Endodermal cell (in vitro differentiated cells): Measurements from ENCODE around the gene NOVA2. TPM values are rescaled to one million over a fixed set of nuclear protein-coding genes. Genes with fewer than 3 reads are reported as not detected.

Experiments
- DNase-seq: peaks from one replicate; pipeline ENCODE4 v3.0.0-alpha.2; 2017
- H3K27ac ChIP-seq: 2 replicates; pipeline ENCODE4 v1.5.1; 2013; ENCODE audit warnings: mild to moderate bottlenecking, low read depth, low read length, moderate library complexity
- H3K27me3 ChIP-seq: 2 replicates; pipeline ENCODE4 v1.6.1; 2013; ENCODE audit warnings: mild to moderate bottlenecking, low read length, moderate library complexity; ENCODE audit not compliant: insufficient read depth, control insufficient read depth, poor library complexity, severe bottlenecking
- H3K36me3 ChIP-seq: 2 replicates; pipeline ENCODE4 v1.7.0; 2013; ENCODE audit warnings: mild to moderate bottlenecking, low read length, moderate library complexity; ENCODE audit not compliant: control insufficient read depth, insufficient read depth
- H3K4me1 ChIP-seq: one replicate; pipeline ENCODE4 v1.7.0; 2013; ENCODE audit warnings: low read length; ENCODE audit not compliant: control insufficient read depth, insufficient read depth
- H3K4me3 ChIP-seq: 2 replicates; pipeline ENCODE4 v1.5.1; 2013; ENCODE audit warnings: mild to moderate bottlenecking, low read length, moderate library complexity
- H3K9ac ChIP-seq: 2 replicates; pipeline ENCODE4 v1.6.1; 2013; ENCODE audit warnings: mild to moderate bottlenecking, low read length, moderate library complexity; ENCODE audit not compliant: poor library complexity, severe bottlenecking; ENCODE audit errors: extremely low read depth
- H3K9me3 ChIP-seq: 2 replicates; pipeline ENCODE4 v1.6.1; 2013; ENCODE audit warnings: mild to moderate bottlenecking, low read length, moderate library complexity; ENCODE audit not compliant: control insufficient read depth
- H3K27ac Mint-ChIP-seq: 2 replicates; pipeline ENCODE4 v1.8.0; 2020; ENCODE audit warnings: mixed read lengths
- H3K27me3 Mint-ChIP-seq: 2 replicates; pipeline ENCODE4 v1.8.0; 2021; ENCODE audit warnings: mild to moderate bottlenecking, mixed read lengths; ENCODE audit not compliant: insufficient read depth
- H3K36me3 Mint-ChIP-seq: 2 replicates; pipeline ENCODE4 v1.8.0; 2020; ENCODE audit warnings: low read depth, mixed read lengths
- H3K4me1 Mint-ChIP-seq: 2 replicates; pipeline ENCODE4 v1.8.0; 2020; ENCODE audit warnings: mixed read lengths
- H3K4me3 Mint-ChIP-seq: 2 replicates; pipeline ENCODE4 v1.8.0; 2020; ENCODE audit warnings: mild to moderate bottlenecking, moderate library complexity, mixed read lengths
- H3K9me3 Mint-ChIP-seq: 2 replicates; pipeline ENCODE4 v1.8.0; 2020; ENCODE audit warnings: mild to moderate bottlenecking, mixed read lengths
- CTCF ChIP-seq: fragments of 200-600 bp; sonication (generic); conservative IDR thresholded peaks from 2 replicates; pipeline ENCODE4 v1.5.0; 2021; ENCODE audit warnings: antibody characterized with exemption, mild to moderate bottlenecking
- WGBS, 2 experiments: methylation state at CpG; one replicate each; pipeline versions ENCODE4 v1.1.5 to v1.1.7; 2013; ENCODE audit warnings: missing lambda C conversion rate in 2 of 2, mixed read lengths in 1 of 2; ENCODE audit not compliant: insufficient coverage in 1 of 2, insufficient read length in 1 of 2; 5-methylcytosine and 5-hydroxymethylcytosine counted together
- total RNA-seq, 2 donors: library from RNA; stranded (reverse); fragmentation: NEBNext Ultra II Directional in 1 of 2; extraction: Animal tissue kit (Norgen Biotek cat#: 25700) in 1 of 2; gene quantifications; 2 replicates in 1 of 2; 3 replicates in 1 of 2; pipeline ENCODE4 v1.2.1, GENCODE V29; 2021

The NOVA2 gene
- total RNA-seq, 2 donors from 2014 or later: 0.64 to 0.91 TPM

GRCh38 chr19:45981350-45981749 lies 7.7 kb upstream of the NOVA2 start:
- Histone ChIP-seq H3K4me1 (no peaks in the 10 kb centered on the region), H3K9ac (no peak overlapping the region), H3K4me3 (no peak overlapping the region), H3K9me3 (no peaks in the 10 kb centered on the region), H3K27ac (no peak overlapping the region), H3K27me3 (peaks cover 8% of the 10 kb centered on the region), H3K36me3 (no peaks in the 10 kb centered on the region)
- Mint-ChIP-seq H3K36me3 (no peaks in the 10 kb centered on the region), H3K4me3 (no peak overlapping the region), H3K9me3 (no peaks in the 10 kb centered on the region), H3K27me3 (peaks cover 29% of the 10 kb centered on the region), H3K27ac (no peak overlapping the region), H3K4me1 (peaks cover 8% of the 10 kb centered on the region)
- 63 to 78% methylated on average over 2 of the region's 2 CpGs for WGBS, 2 experiments
- TF ChIP-seq CTCF: no peak
- peak; percentile 57 for DNase-seq

- peaks cover 37% of the 10 kb centered on the region for H3K27me3 ChIP-seq
- Mint-ChIP-seq H3K4me1 (peaks cover 8% of the 10 kb centered on the region), H3K36me3 (no peaks in the 10 kb centered on the region), H3K27ac (no peak overlapping the region), H3K4me3 (no peak overlapping the region), H3K27me3 (peaks cover 52% of the 10 kb centered on the region), H3K9me3 (no peaks in the 10 kb centered on the region)
- no peaks in the 10 kb centered on the region for H3K9me3 ChIP-seq
- no peaks in the 10 kb centered on the region for H3K36me3 ChIP-seq
- H3K9ac ChIP-seq: no peak overlapping the region
- TF ChIP-seq CTCF: no peak
- no peak for DNase-seq
- WGBS, 2 experiments: 86 to 92% methylated on average over 5 to 7 of the region's 7 CpGs
- H3K27ac ChIP-seq: no peak overlapping the region
- no peaks in the 10 kb centered on the region for H3K4me1 ChIP-seq
- H3K4me3 ChIP-seq: no peak overlapping the region
Observed at GRCh38 chr19:45978156-45978555, 4.5 kb upstream of the NOVA2 start.

GRCh38 chr19:45976178-45976577 lies 2.5 kb upstream of the NOVA2 start:
- H3K27me3 Mint-ChIP-seq: peaks cover 69% of the 10 kb centered on the region
- WGBS, 2 experiments: 63 to 82% methylated on average over 10 to 14 of the region's 14 CpGs

More at GRCh38 chr19:45976178-45976577, 2.5 kb upstream of the NOVA2 start:
- DNase-seq: no peak
- H3K4me1 ChIP-seq: no peaks in the 10 kb centered on the region
- no peak overlapping the region for H3K4me3 ChIP-seq
- no peaks in the 10 kb centered on the region for H3K36me3 ChIP-seq
- H3K27me3 ChIP-seq: peaks cover 54% of the 10 kb centered on the region
- TF ChIP-seq CTCF: no peak
- H3K9ac ChIP-seq: no peak overlapping the region
- Mint-ChIP-seq H3K4me1 (peaks cover 2% of the 10 kb centered on the region), H3K36me3 (no peaks in the 10 kb centered on the region), H3K4me3 (no peak overlapping the region), H3K9me3 (no peaks in the 10 kb centered on the region), H3K27ac (no peak overlapping the region)
- peak overlapping the region; percentile 17 for H3K27ac ChIP-seq
- no peaks in the 10 kb centered on the region for H3K9me3 ChIP-seq
